ENCODE measurements around the gene BCAR3.
"Not testable (repeated sequence)": the region's sequence is repeated elsewhere in the genome, so short reads cannot be mapped to it uniquely, and the experiment has no call there.

The BCAR3 gene

DNA sequence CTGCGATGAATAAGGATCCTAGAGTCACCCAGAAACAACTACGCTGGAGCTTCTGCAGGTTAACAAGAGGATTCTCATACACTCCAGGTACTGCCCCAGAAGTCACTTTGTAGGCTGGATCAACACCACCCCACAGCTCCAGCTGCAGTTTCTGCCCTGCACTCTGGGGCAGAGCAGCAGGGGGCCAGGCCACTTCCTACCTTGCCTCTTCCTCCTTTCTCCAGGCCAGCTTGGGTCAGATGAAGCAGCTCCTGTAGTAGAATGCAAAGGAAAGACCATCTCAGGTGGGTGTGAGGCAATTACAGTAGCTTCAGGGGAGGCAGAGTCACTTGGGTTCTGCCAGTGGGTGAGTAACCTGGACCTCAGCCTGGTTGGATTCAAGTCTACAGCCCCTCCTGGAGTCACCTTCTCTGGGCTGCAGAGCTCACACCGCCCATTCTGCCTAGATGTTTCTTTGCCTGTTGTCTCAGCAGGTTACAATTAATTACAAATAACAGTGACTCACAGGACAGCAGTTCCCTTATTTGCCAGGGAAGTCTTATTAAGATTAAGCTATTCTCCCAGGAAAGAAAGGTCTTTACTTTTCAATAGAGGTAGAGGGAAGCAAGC is 24.4 kb upstream of the BCAR3 start:
- DNase-seq (ENCODE audit: low read depth) = no peak

DNA sequence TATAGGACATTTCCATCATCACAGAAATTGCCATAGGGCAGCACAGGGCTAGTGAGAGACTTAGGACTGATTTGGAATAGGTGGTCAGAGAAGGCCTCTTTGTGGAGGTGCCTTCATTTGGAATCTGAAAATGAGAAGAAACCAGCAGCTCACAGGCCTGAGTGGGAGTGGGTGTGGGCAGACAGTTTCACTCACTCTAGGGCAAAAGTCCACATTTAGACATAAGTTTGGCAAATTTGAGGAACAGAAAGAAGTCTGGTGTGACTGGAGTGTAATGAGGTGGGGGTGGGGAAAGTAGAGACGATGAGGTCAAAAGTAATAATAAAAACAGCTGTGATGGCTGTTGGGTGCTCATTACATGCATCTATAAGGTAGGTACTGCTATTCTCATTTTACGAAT is 22.4 kb upstream of the BCAR3 start:
- DNase-seq (ENCODE audit: low read depth) = no peak

DNA sequence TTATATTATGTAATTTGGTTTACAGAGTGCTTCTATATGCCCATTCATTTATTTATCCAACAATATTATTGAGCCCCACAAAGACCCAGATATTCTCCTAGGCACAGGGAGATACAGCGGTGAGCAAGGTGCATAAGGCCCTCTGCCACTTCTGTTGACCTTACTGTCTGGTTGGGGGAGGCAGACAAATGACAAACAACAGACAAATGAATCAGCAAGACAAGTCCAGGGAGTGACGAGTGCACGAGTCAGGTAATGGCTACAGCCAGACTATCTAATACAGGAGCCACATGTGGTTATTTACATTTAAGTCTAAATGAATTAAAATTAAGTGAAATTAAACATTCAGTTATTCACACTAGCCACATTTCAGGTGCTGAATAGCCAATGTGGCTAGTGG is 22.0 kb upstream of the BCAR3 start:
- no peak for DNase-seq (ENCODE audit: low read depth)

DNA sequence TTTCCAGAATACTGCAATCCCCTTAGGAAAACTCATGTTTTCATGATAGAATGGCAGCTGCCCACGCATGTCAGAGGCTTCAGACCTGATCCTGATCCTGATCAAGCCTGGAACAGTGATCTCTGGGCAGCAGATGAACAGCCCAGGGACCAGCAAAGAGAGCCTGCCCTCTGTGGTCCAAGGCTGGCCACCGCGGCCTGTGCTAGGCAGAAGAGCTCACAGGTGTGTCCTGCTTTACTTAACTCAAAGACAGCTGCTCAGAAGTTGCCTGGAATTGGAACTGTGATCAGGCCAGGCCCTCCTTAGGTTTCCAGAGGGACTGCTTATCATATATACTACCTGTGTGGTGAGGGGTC is 21.2 kb upstream of the BCAR3 start:
- no peak for DNase-seq (ENCODE audit: low read depth)

DNA sequence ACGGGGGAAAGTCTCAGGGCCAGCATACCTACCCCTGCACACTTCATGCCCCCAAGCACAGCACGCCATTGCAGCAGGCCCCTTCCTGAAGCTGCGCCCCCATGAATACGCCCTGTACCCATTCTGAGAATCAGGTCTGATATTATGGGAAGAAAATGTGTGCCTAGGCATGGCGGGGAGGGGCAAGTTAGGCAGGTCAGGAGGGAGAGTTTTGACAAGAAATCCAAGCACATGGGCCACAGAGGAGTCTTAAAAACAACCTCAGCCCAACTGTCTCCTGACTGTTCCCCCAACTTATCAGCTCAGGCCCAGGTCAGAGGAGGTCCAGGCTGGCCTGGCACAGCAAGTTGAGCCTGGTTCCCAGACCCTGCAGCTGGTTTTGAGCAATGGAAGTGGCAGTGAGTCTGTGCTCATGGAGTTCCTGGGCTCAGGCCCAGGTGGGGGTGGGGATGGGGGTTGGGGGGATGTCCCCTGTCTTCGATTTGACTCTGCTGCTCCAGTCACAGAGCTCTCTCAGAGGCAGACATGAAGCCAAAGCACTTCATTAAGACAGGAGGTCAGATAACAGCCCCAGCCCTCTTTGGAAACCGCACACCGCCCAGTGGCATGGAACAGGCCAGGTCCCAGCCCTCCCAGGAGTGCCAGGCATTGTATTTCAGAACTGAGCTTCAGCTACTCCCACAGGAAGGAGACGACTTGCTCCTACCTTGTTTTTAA is 20.6 kb upstream of the BCAR3 start:
- no peak for DNase-seq (ENCODE audit: low read depth)

DNA sequence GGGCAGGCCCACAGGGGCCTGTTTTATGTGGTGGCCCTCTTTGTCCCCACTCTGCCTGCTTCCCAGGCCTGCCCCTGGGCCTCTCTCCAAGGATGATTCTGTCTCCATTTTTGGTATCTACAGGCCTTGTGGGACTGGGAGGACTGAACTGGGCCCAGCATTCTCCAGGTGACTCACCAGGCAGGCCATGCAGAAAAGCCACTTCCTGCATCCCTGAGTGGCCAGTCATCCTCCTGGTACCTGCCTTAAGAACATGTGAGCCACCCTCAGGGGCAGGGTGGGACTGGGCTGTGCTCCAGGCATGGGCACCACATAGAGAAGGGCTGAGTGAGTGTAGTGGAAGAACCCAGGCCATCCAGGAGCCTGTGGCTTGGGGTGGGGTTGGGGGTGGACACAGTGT is 20.0 kb upstream of the BCAR3 start:
- no peak for DNase-seq (ENCODE audit: low read depth)

DNA sequence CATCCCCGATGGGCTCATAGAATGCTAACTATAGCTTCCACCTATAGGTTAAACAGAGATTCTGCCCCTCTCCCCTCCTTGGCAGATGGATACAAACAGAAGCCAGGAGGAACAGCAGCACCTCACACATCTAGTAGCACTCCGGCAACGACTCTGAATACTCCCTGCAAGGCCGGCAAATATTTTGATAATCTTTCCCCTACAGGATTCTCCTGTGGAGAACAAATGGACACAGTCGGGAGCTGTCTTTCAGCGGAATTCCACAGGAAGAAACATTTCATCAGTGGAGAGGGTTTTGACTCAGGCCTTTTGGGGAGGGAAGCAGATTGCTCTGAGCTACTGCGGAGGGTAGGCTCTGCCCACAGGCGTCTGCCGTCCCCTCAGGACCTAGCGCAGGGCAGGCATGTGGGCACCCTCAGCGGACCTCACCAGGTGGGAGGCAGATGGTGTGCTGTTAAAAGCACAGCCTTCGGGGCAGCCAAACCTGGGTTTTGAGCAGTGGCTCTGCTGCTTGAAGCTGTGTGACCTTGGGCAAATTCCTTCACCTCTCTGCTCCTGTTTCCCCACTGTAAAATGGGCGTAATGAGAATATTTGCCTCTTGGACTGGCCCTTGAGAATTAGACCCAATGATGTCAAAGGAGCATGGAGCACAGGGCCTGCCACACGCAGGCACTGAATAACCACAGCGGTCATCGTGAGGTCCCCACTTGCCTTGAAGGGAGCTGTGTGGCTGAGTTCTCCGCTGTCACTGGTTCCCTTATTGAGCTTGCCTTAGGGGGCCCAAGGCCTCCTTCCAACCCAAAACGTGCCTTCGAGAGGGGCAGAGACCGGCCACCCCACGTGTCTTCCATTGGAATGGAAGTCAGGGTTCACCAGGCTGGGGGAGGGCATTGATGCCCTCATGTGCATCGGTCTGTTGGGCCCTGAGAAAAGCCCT is 19.2 kb upstream of the BCAR3 start:
- DNase-seq (ENCODE audit: low read depth) = no peak

DNA sequence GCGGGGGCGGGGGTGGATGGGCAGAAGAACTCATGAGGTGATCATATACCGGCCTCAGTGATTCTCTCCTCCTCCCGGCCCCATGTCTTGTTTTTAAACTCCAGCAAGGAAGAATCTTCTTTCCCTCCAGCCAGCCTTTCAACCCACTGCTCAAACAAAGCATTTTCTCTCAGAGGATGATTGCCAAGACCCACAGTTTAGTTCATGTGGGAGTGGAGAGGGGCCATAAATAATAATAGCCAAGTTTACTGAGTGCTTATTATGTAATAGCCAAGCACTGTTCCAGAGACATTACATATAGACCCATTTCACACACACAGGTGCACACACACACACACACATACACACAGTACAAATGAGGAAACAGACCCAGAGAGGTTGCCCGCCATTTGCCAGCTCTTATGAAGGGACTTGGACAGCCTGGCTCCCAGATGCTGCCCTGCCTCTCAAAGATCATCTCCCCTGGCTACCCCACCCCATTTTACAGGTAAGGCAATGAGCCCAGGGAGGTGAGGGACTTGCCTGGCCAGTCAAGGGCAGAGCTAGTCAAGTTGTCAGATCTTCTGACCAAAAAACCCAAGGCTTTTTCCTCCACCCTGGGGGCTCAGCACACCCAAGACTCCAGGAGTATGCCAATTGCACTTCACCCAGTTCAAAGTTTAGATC is 18.0 kb upstream of the BCAR3 start:
- DNase-seq (ENCODE audit: low read depth) = no peak

DNA sequence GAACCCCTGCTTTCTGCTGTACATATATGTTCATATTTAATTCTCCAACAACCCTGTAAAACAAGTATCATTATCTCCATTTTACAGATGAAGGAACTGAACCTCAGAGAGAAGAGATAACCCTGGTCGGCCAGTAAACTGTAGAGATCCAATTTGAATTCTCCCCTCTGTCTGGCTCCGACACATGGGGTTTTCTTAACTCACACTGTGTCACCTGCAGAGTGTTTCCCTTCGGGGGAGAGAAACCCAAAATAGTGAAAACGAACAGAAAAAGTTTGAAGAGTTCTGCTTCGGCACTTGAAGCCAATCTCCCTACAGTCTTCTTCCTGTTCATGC is 17.4 kb upstream of the BCAR3 start:
- DNase-seq (ENCODE audit: low read depth) = no peak

DNA sequence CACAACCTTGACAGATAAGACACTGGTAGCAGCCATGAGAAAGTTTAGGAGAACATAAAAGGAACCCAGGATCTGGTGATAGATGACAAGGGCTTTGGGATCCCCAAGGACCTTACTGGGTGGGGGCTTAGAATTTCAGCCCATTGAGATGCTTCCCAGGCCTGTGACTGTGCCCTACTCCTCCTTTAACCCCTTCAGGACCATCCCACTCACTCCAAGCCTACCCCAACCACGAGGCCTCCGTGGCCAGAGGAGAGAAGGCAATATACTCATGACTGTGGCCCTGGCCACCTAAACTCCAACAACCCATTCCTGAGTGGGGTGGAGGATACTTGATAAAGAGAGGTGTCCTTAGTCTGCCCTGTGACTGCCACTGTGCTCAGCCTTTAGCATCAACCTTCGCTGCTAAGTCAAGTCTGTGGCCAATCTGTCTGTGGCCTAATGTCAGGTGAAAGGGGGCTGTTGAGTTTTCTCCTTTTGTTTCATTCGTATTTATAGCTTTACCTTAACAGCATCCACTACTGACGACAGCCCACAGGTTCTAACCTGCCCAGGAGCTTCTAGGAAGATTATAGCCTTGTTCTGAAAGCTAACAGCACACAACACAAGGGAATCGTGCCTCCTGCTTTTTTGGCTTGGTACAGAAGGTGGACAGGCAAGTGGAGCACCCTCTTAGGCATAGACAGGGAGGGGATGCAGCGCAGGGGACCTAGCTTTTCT is 16.9 kb upstream of the BCAR3 start:
- DNase-seq (ENCODE audit: low read depth) = no peak

DNA sequence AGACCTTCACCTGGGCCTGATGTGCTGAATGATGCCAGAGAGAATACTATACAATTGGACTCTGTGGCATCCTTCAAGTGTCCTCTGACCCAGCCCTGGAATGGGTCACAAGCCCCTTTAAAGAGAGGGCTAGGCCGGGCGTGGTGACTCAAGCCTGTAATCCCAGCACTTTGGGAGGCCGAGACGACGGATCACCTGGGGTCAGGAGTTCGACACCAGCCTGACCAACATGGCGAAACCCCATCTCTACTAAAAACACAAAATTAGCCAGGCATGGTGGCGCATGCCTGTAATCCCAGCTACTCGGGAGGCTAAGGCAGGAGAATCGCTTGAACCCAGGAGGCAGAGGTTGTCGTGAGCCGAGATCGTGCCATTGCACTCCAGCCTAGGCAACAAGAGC is 15.9 kb upstream of the BCAR3 start:
- not testable (repeated sequence) for DNase-seq (ENCODE audit: low read depth)

DNA sequence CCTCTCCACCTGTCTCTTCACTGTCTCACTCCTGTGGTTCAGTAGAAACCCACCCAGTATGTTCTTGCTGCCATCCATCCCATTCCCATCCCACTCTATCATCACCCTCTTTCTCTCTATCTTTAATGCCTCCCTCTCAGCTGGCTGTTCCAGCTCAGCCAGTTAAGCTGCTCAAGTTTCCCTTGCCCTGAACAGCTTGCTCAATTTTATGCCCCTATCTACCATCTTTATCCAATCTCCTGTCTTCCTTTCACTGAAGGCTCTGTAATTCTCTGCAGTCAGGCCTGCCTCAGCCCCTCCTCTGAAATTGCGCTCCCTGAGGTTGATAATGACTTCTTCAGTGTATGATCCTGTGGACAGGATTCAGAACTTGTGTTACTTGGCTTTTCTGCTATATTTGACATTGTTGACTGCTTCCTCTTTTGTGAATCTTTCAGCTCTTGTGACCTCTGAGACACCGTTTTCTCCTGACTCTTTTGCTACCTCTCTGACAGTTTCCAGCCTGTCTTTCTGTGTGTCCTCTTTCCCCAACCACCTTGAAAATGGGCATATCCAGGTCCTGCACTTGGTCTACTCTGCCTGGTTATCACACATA is 13.9 kb upstream of the BCAR3 start:
- no peak for DNase-seq (ENCODE audit: low read depth)

DNA sequence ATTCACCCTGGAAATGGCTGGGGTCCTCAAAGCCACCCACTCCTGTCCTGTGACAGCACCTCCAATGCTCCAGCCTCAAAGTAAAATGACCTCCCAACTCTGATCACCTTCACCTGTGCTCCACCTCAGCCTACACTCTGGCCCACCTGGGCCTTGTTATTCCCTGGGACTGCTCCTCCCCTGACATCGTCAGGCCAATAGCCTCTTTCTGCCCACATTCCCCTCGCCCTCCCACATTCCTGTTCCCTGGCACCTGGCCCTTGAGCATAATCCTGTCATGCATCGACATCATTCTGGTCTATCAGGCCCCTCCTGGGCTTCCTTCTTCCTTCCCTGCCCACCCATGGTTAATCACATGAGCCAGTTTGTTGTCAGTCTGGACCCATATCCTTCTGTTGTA is 13.2 kb upstream of the BCAR3 start:
- no peak for DNase-seq (ENCODE audit: low read depth)

DNA sequence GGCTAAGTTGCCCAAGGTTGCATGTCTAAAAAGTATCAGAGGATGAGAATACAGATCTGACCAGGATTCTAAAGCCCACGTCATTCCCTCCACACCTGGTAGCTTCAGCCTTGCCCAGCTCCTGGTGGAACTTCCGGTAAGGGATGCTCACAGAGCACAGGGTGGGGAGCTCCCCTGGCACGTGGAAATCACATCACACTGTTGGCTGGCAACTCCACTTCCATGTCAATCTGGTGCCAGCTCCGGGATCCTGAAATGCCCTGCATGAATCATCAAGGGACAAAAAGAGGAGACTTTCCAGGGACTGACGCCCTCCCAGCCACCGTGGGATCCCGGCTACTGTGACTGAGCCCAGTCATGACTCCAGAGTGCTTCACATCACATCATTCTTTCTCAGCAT is 12.4 kb upstream of the BCAR3 start:
- DNase-seq (ENCODE audit: low read depth) = no peak

DNA sequence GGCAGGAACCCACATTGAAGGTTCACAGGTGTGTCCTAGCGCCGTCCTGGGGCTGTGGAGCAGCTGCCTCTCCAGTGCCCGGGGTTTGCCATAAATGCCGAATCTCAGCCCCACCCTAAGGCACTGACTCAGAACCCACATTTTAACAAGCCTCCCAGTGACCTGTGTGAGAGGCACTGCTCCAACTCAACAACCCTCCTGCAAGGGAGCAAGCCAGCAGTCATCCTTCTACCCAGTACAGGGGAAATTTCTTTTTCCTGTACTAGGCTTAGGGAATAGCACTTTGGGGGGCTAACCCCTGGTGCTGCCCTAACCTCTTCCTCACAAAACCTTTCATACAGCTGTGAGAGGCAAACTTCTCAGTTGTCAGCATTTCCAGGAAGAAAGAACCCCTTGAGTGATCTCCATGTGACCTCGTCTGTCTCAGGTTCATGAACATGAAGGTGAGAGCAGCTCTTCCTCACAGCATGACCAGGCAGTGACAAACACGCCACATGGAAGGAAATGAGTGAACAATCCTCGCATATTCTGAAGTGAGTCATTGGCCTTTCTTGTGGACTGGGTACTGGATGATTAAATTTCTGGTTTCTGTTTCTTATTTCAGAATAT is 11.4 kb upstream of the BCAR3 start:
- no peak for DNase-seq (ENCODE audit: low read depth)

DNA sequence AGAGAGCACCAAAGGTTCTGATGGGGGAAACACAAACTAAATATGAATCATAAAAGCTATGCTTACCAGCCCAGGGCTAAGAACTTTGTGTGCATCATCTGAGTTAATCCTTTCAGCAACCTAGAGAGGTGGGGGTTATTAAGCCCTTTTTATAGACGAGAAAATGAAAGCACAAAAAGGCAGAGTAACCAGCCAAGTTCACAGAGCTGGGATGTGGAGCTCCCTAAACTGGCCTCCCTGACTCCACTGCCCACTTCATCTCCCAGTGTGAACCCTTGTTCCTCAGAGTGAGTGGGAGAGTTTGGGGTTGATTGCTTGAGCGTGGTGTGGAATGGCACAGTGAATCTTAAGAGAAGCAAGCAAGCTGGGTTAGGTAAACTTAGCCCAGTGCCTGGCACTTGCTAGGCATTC is 10.8 kb upstream of the BCAR3 start:
- DNase-seq (ENCODE audit: low read depth) = no peak

DNA sequence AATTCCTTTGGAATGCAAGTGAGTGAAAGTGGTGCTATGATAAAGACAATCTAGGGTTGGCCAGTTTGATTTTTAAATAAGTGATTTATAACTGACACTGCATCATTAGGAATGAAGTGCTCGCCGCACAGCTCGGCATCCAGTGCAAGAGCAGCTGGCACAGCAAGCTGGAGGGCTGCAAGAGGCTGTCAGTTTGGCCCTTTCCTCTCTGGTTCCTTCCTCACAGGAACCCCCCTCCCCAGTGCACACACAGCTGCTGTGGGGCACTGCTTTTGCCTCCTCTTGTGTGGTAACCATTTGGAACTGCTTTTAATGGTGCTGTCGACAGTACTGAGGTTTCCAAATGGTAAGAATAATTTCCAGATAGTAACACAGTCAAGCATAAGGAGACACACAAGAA is 10.4 kb upstream of the BCAR3 start:
- no peak for DNase-seq (ENCODE audit: low read depth)

DNA sequence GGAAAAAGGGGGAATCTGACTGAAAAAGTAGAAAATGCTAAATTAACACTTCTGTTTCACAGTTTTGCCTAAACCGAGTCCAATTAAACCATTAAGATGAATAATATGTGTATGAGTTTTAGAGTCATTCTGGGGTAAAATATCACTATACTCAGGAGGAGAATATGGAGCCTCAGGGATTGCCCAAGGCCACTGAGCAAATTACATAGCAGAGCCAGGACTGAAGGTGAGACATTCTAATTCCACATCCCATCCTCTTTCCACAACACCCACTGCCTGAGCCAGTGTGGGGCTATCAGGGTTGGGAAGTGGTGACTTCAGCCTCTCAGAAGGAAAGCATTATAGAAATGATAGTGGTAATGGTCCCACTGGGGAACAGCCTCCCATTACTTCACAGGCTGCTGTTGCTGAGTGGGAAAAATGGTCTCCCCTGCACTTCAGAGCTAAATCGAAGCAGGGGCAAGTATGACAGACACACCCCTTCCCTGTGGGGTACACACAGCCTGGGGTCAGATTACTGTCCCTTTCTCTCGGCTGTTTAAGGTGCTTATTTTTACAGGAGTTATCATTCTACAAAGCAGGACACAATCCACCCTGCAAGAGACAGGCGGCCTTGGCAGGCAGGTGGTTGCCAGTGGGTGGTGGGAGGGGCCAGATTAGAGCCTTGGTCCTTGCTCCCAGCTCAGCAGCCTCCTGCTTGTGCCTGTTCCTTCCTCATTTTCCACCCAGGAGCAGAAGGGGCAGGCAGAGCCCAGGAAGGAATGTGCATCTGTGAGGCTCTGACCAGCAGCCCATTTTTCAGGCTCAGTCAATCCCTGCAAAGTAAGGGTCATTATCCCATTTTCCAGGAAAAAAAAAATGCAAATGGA is 9.5 kb upstream of the BCAR3 start:
- DNase-seq (ENCODE audit: low read depth) = no peak

DNA sequence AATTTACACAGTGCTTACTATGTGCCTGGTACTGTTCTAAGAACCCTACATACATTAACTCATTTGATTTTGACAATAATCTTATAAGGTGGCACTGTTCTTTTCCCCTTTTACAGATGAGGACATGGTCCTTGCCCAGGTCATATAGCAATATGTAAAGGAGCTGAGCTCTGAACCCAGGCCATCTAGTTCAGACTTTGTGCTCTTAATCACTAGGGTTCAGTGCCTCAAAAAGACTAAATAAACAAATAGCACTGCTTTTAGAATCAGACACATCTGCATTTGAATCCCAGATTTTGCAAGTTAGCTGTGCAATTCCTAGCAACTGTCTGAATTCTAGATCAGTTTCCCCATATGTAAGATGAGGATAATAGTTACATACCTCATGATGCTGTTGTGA is 8.7 kb upstream of the BCAR3 start:
- no peak for DNase-seq (ENCODE audit: low read depth)

DNA sequence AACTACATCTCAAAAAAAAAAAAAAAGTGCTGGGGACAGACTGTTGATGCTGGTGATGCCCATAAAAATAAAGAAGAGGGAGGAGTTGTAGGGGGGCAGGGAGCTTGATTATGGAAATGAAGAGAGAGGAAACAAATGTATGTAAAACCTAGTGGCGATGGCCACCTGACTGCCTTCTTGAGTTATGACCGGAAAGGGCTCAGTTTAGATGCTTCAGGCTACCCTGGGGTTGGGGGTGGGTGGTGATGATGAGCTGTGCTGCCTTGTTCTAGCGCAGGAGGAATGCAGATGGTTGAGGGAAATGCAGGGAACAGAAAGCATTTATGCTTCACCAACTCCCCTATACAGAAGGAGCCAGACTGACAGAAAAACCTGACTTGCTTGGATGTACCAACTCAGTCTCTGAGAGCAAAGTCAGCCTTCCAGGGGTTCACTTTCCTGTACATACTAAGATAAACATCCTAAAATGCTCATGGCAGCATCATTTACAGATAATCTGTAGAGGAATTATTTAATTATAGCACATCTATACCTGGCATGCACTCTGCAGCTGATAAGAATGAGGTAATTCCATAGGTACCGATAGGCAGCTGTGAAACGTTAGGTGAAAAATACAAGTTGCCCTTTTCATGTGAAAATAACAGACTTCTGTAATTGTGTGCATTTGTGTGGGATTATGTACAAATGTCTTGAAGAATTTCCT is 8.0 kb upstream of the BCAR3 start:
- no peak for DNase-seq (ENCODE audit: low read depth)

All from stimulated activated CD8-positive, alpha-beta memory T cell treated with anti-CD3 and anti-CD28 coated beads, Interleukin-12 subunit alpha, Interleukin-12 subunit beta, amount 100 ng/mL, for 1 hour (primary cell).